HepG2 (cell line): Measurements from ENCODE around the gene FBXO39. TPM values are rescaled to one million over a fixed set of nuclear protein-coding genes. Genes with fewer than 3 reads are reported as not detected.

Experiments used
- AKNA ChIP-seq: sonication (generic); formaldehyde crosslinking; IDR thresholded peaks from 2 replicates; pipeline ENCODE4 v1.4.0; 2020; ENCODE audit warnings: missing genetic modification reagents, borderline replicate concordance
- BRF2 ChIP-seq: sonication (generic); formaldehyde crosslinking; IDR thresholded peaks from 2 replicates; pipeline ENCODE4 v1.8.1; 2022; ENCODE audit warnings: mild to moderate bottlenecking, missing genetic modification reagents
- EP300 ChIP-seq, 3 experiments: sonication (generic) in 1 of 3; formaldehyde crosslinking in 1 of 3; IDR thresholded peaks; 2 replicates each; pipeline versions ENCODE4 v1.5.1 to v1.6.1; 2011 to 2020; ENCODE audit warnings: low read depth in 2 of 3, low read length in 2 of 3, borderline replicate concordance in 1 of 3, improper control_type of control experiment in 1 of 3, mild to moderate bottlenecking in 1 of 3, missing genetic modification reagents in 1 of 3, moderate library complexity in 1 of 3
- FOXC1 ChIP-seq: sonication (generic); formaldehyde crosslinking; IDR thresholded peaks from 2 replicates; pipeline ENCODE4 v1.8.0; 2022; ENCODE audit warnings: mild to moderate bottlenecking, missing genetic modification reagents, borderline replicate concordance
- GATAD1 ChIP-seq: IDR thresholded peaks from 2 replicates; pipeline ENCODE4 v1.6.1; 2016; ENCODE audit warnings: missing genetic modification reagents, missing compliant biosample characterization
- GATAD2A ChIP-seq: IDR thresholded peaks from 2 replicates; pipeline ENCODE4 v1.6.1; 2016
- KLF11 ChIP-seq: IDR thresholded peaks from 2 replicates; pipeline ENCODE4 v1.6.1; 2016; ENCODE audit warnings: missing compliant biosample characterization
- NCOA2 ChIP-seq: sonication (generic); formaldehyde crosslinking; IDR thresholded peaks from 2 replicates; pipeline ENCODE4 v1.8.0; 2022; ENCODE audit warnings: inconsistent platforms
- NFYC ChIP-seq: IDR thresholded peaks from 2 replicates; pipeline ENCODE4 v1.6.1; 2016; ENCODE audit warnings: missing genetic modification reagents, missing compliant biosample characterization
- POGZ ChIP-seq: sonication (generic); formaldehyde crosslinking; IDR thresholded peaks from 2 replicates; pipeline ENCODE4 v1.4.0; 2020; ENCODE audit warnings: mild to moderate bottlenecking, missing genetic modification reagents
- SCMH1 ChIP-seq: sonication (generic); formaldehyde crosslinking; IDR thresholded peaks from 2 replicates; pipeline ENCODE4 v1.9.0; 2021; ENCODE audit warnings: missing genetic modification reagents, mild to moderate bottlenecking, borderline replicate concordance
- SOX5 ChIP-seq: IDR thresholded peaks from 2 replicates; pipeline ENCODE4 v1.6.1; 2016; ENCODE audit warnings: borderline replicate concordance
- XBP1 ChIP-seq: sonication (generic); formaldehyde crosslinking; IDR thresholded peaks from 2 replicates; pipeline ENCODE4 v1.5.0; 2020; ENCODE audit warnings: missing genetic modification reagents
- YEATS4 ChIP-seq: sonication (generic); formaldehyde crosslinking; IDR thresholded peaks from 2 replicates; pipeline ENCODE4 v1.4.0; 2020; ENCODE audit warnings: missing genetic modification reagents, borderline replicate concordance
- YY1 ChIP-seq: IDR thresholded peaks from 2 replicates; pipeline ENCODE4 v1.6.1; 2011; ENCODE audit warnings: low read length, low read depth, moderate library complexity, mild to moderate bottlenecking; ENCODE audit not compliant: insufficient read depth, insufficient replicate concordance
- ZKSCAN8 ChIP-seq: IDR thresholded peaks from 2 replicates; pipeline ENCODE4 v1.6.1; 2016; ENCODE audit warnings: borderline replicate concordance, missing genetic modification reagents, missing compliant biosample characterization
- polyA plus RNA-seq, 8 experiments: library from polyadenylated mRNA; depleted of rRNA in 3 of 8; stranded (reverse) in 7 of 8; unstranded in 1 of 8; fragments of >200 nt; fragmentation: Illumina TruSeq in 4 of 8; extraction: Trizol in 4 of 8; gene quantifications; 2 replicates each; pipeline versions ENCODE4 v1.2.1 to v1.2.3, GENCODE V29; 2011 to 2016; ENCODE audit warnings: low read depth in 4 of 8, missing spikeins in 1 of 8, mixed read lengths in 1 of 8; ENCODE audit not compliant: insufficient read depth in 1 of 8
- total RNA-seq, 5 experiments: library from RNA; depleted of rRNA; stranded (reverse); fragments of >200 nt; fragmentation: Illumina TruSeq; extraction: Trizol; gene quantifications; 2 replicates each; pipeline ENCODE4 v1.2.3, GENCODE V29; 2016; ENCODE audit warnings: low read depth in 1 of 5
- TF ChIP-seq, protein P1 (sequence below): IDR thresholded peaks from 2 replicates; pipeline ENCODE4 v1.6.1; 2016; ENCODE audit warnings: low read depth, missing genetic modification reagents, missing compliant biosample characterization

The FBXO39 gene
- total and polyA plus RNA-seq, 2 of the 13 experiments (the other 11 are each of a cell fraction or from before 2014, with no cell fraction given): 0.09 TPM; not detected in 1

GRCh38 chr17:6796017-6796886, 20.2 kb downstream of the FBXO39 start (continued):
- TF ChIP-seq NFYC (CRISPR knock-in tag) (no peak), YY1 (no peak), ZKSCAN8 (peak; percentile 56; the same call in 1 of the 2 replicates), POGZ (CRISPR knock-in tag) (0 out of 2 replicates have a peak, but pooled peaks have one; percentile 33), AKNA (CRISPR knock-in tag) (no peak), KLF11 (no peak), FOXC1 (CRISPR knock-in tag) (0 out of 2 replicates have a peak, but pooled peaks have one; percentile 25), SOX5 (CRISPR knock-in tag) (peak; percentile 70), XBP1 (CRISPR knock-in tag) (no peak), NCOA2 (CRISPR knock-in tag) (peak; percentile 63; the same call in 1 of the 2 replicates), SCMH1 (CRISPR knock-in tag) (no peak), GATAD1 (CRISPR knock-in tag) (no peak), GATAD2A (CRISPR knock-in tag) (peak; percentile 78), YEATS4 (CRISPR knock-in tag) (0 out of 2 replicates have a peak, but pooled peaks have one; percentile 48), EP300 (IDR thresholded peaks at IDR 0.05; ENCODE audit: low read depth in 2 of 2, low read length in 2 of 2) (peak in 1 of 2 experiments; percentile 82; a peak in 2 of 4 replicates), EP300 (CRISPR knock-in tag; IDR thresholded peaks at IDR 0.05; ENCODE audit: borderline replicate concordance) (no peak), BRF2 (CRISPR knock-in tag) (no peak)
- TF ChIP-seq, protein P1, sequence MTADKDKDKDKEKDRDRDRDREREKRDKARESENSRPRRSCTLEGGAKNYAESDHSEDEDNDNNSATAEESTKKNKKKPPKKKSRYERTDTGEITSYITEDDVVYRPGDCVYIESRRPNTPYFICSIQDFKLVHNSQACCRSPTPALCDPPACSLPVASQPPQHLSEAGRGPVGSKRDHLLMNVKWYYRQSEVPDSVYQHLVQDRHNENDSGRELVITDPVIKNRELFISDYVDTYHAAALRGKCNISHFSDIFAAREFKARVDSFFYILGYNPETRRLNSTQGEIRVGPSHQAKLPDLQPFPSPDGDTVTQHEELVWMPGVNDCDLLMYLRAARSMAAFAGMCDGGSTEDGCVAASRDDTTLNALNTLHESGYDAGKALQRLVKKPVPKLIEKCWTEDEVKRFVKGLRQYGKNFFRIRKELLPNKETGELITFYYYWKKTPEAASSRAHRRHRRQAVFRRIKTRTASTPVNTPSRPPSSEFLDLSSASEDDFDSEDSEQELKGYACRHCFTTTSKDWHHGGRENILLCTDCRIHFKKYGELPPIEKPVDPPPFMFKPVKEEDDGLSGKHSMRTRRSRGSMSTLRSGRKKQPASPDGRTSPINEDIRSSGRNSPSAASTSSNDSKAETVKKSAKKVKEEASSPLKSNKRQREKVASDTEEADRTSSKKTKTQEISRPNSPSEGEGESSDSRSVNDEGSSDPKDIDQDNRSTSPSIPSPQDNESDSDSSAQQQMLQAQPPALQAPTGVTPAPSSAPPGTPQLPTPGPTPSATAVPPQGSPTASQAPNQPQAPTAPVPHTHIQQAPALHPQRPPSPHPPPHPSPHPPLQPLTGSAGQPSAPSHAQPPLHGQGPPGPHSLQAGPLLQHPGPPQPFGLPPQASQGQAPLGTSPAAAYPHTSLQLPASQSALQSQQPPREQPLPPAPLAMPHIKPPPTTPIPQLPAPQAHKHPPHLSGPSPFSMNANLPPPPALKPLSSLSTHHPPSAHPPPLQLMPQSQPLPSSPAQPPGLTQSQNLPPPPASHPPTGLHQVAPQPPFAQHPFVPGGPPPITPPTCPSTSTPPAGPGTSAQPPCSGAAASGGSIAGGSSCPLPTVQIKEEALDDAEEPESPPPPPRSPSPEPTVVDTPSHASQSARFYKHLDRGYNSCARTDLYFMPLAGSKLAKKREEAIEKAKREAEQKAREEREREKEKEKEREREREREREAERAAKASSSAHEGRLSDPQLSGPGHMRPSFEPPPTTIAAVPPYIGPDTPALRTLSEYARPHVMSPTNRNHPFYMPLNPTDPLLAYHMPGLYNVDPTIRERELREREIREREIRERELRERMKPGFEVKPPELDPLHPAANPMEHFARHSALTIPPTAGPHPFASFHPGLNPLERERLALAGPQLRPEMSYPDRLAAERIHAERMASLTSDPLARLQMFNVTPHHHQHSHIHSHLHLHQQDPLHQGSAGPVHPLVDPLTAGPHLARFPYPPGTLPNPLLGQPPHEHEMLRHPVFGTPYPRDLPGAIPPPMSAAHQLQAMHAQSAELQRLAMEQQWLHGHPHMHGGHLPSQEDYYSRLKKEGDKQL: peak; percentile 73
